H1 (cell line): Measurements from ENCODE around the gene PARD3. TPM values are rescaled to one million over a fixed set of nuclear protein-coding genes. Genes with fewer than 3 reads are reported as not detected.

Source experiments
- CHD7 ChIP-seq: fragments of 300-600 bp; sonication (generic); IDR thresholded peaks from 2 replicates; pipeline ENCODE4 v1.7.1; 2012; ENCODE audit warnings: low read length, moderate library complexity, mild to moderate bottlenecking, inconsistent platforms; ENCODE audit not compliant: insufficient replicate concordance
- EZH2 ChIP-seq: fragments of 200-600 bp; sonication (generic); IDR thresholded peaks from 2 replicates; pipeline ENCODE4 v1.7.1; 2012; ENCODE audit warnings: low read depth, mild to moderate bottlenecking, moderate library complexity, low read length, inconsistent platforms; ENCODE audit not compliant: severe bottlenecking
- TAF7 ChIP-seq: optimal IDR thresholded peaks from 2 replicates; pipeline ENCODE3; 2011; ENCODE audit warnings: low read depth, mild to moderate bottlenecking, inconsistent platforms, low read length, moderate library complexity, borderline replicate concordance
- polyA plus RNA-seq, 7 experiments: library from polyadenylated mRNA; depleted of rRNA in 3 of 7; stranded (reverse) in 5 of 7; unstranded in 2 of 7; fragments of >200 nt in 5 of 7; fragments of 200-250 nt in 2 of 7; gene quantifications; 1 replicate in 5 of 7; 2 replicates in 1 of 7; 4 replicates in 1 of 7; pipeline versions ENCODE4 v1.2.1 to v1.2.3, GENCODE V29; 2011 to 2013; ENCODE audit warnings: missing spikeins in 2 of 7, mixed read lengths in 2 of 7
- total RNA-seq: library from RNA; stranded (reverse); fragmentation: NEBNext Ultra II Directional; extraction: Animal tissue kit (Norgen Biotek cat#: 25700); gene quantifications from 2 replicates; pipeline ENCODE4 v1.2.1, GENCODE V29; 2021

The PARD3 gene
- total and polyA plus RNA-seq, 2 of the 8 experiments (the other 6 are each of a cell fraction or from before 2014, with no cell fraction given): 19.7 to 49.1 TPM

DNA sequence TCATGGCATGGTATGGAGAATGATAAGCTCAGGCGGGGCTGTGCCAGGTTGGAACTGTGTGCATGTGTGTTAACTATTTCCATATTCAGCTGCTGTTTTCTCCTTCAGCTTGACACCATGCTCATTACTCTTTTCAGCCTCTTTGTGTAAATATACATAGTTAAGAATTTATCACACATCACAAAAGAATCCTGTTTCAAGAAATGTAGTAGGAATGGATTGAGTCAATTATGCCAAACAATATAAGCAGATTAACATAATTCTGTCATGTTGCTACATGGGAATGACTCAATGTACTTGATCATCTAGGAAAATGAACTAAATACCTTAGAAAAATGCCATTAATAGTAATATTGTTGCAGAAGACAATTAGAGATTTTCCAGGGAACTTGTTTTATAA lies 687.4 kb downstream of the PARD3 start (continued):
- TF ChIP-seq CHD7: no peak
- no peak for TF ChIP-seq EZH2
- no peak for TF ChIP-seq TAF7
